H1 (cell line): ENCODE measurements around the gene MUC4. TPM values are rescaled to one million over a fixed set of nuclear protein-coding genes. Genes with fewer than 3 reads are reported as not detected.
A peak's percentile ranks its signal among the peaks of the same experiment; 100 is the strongest.

Source experiments
- CTCF ChIA-PET: fragments of 300-600 bp; sonication (Branson Sonifier 250); formaldehyde crosslinking; loops from one replicate; lab custom pipeline; 2021; ENCODE audit not compliant: partially characterized antibody; lab: Charles Lee
- POLR2A ChIA-PET: fragments of 300-600 bp; sonication (Branson Sonifier 250); formaldehyde crosslinking; loops from one replicate; lab custom pipeline; 2021; ENCODE audit warnings: inconsistent platforms; ENCODE audit not compliant: partially characterized antibody; lab: Charles Lee
- DNase-seq, 2 experiments: peaks; one replicate each; pipeline versions ENCODE4 v3.0.0 to v3.0.0-alpha.2; 2010 to 2022; ENCODE audit warnings: low spot score in 2 of 2, low read depth in 1 of 2, mixed read lengths in 1 of 2
- FAIRE-seq: peaks from 2 replicates; lab custom pipeline; 2011; peaks lifted over from hg19 to GRCh38; lab: Jason Lieb, UNC
- H2AFZ ChIP-seq: 2 replicates; pipeline ENCODE4 v1.8.1; 2012; ENCODE audit warnings: low read length, inconsistent platforms
- H2AK5ac ChIP-seq: 2 replicates; pipeline ENCODE4 v1.6.1; 2013; ENCODE audit warnings: low read depth, low read length
- H2BK120ac ChIP-seq: replicated peaks from 2 replicates; pipeline ENCODE3; 2013; ENCODE audit warnings: low read depth, low read length, inconsistent platforms
- H2BK12ac ChIP-seq: 2 replicates; pipeline ENCODE4 v1.6.1; 2013; ENCODE audit warnings: low read depth, low read length
- H2BK15ac ChIP-seq: 2 replicates; pipeline ENCODE4 v1.6.1; 2013; ENCODE audit warnings: low read length
- H2BK20ac ChIP-seq: 2 replicates; pipeline ENCODE4 v1.6.1; 2013; ENCODE audit warnings: low read length
- H2BK5ac ChIP-seq: 2 replicates; pipeline ENCODE4 v1.6.1; 2013; ENCODE audit warnings: low read depth, low read length
- H3K14ac ChIP-seq: 2 replicates; pipeline ENCODE4 v1.6.1; 2013; ENCODE audit warnings: inconsistent platforms; ENCODE audit not compliant: insufficient read length
- H3K18ac ChIP-seq: 2 replicates; pipeline ENCODE4 v1.6.1; 2013; ENCODE audit warnings: low read length; ENCODE audit errors: extremely low read depth
- H3K23ac ChIP-seq: 2 replicates; pipeline ENCODE4 v1.6.1; 2013; ENCODE audit warnings: inconsistent platforms; ENCODE audit not compliant: insufficient read length
- H3K23me2 ChIP-seq: 2 replicates; pipeline ENCODE4 v1.6.1; 2013; ENCODE audit warnings: low read depth, low read length
- H3K27ac ChIP-seq: 2 replicates; pipeline ENCODE4 v1.6.1; 2011; ENCODE audit warnings: low read depth, low read length, inconsistent platforms
- H3K27me3 ChIP-seq, 4 experiments: replicated peaks in 1 of 4; 1 replicate in 1 of 4; 2 replicates in 3 of 4; pipeline versions ENCODE4 v1.6.1 to v1.8.1; 2011 to 2013; ENCODE audit warnings: low read length in 3 of 4, mild to moderate bottlenecking in 3 of 4, inconsistent platforms in 2 of 4, mixed read lengths in 2 of 4, moderate library complexity in 1 of 4; ENCODE audit not compliant: control insufficient read depth in 3 of 4, insufficient read depth in 3 of 4; ENCODE audit errors: extremely low read depth in 1 of 4
- H3K36me3 ChIP-seq, 4 experiments: 2 replicates each; pipeline versions ENCODE4 v1.6.1 to v1.8.1; 2011 to 2013; ENCODE audit warnings: mild to moderate bottlenecking in 4 of 4, low read length in 3 of 4, moderate library complexity in 2 of 4, control low read depth in 1 of 4, inconsistent platforms in 1 of 4; ENCODE audit not compliant: insufficient read depth in 4 of 4, control insufficient read depth in 2 of 4
- H3K4ac ChIP-seq: replicated peaks from 2 replicates; pipeline ENCODE3; 2013; ENCODE audit warnings: low read length, low read depth, mixed read lengths, inconsistent platforms; ENCODE audit not compliant: insufficient read length
- H3K4me1 ChIP-seq, 4 experiments: replicated peaks in 1 of 4; 1 replicate in 1 of 4; 2 replicates in 3 of 4; pipeline versions ENCODE4 v1.6.1 to v1.8.1; 2011 to 2013; ENCODE audit warnings: low read length in 3 of 4, inconsistent platforms in 2 of 4, mixed read lengths in 1 of 4; ENCODE audit not compliant: insufficient read depth in 4 of 4, control insufficient read depth in 3 of 4
- H3K4me2 ChIP-seq, 2 experiments: 2 replicates each; pipeline versions ENCODE4 v1.6.1 to v1.8.1; 2011 to 2013; ENCODE audit warnings: low read depth in 2 of 2, low read length in 2 of 2, control low read depth in 1 of 2, inconsistent platforms in 1 of 2, mild to moderate bottlenecking in 1 of 2; ENCODE audit not compliant: insufficient read depth in 1 of 2
- H3K4me3 ChIP-seq, 4 experiments: fragments of 200-600, 300-600 bp in 1 of 4; sonication (generic), shearing (Covaris generic), sonication (Bioruptor Twin) in 1 of 4; 2 replicates each; pipeline versions ENCODE4 v1.5.1 to v1.8.1; 2011 to 2016; ENCODE audit warnings: low read length in 4 of 4, low read depth in 3 of 4, control low read depth in 2 of 4, inconsistent platforms in 2 of 4, mild to moderate bottlenecking in 2 of 4, mixed read lengths in 1 of 4, moderate library complexity in 1 of 4; ENCODE audit not compliant: insufficient read depth in 2 of 4; ENCODE audit errors: extremely low read depth in 1 of 4
- H3K56ac ChIP-seq: replicated peaks from 2 replicates; pipeline ENCODE3; 2013; ENCODE audit warnings: low read depth, mild to moderate bottlenecking, mixed read lengths, low read length, inconsistent platforms; ENCODE audit not compliant: insufficient read length
- H3K79me1 ChIP-seq: 2 replicates; pipeline ENCODE4 v1.6.1; 2013; ENCODE audit warnings: low read depth, low read length, control low read depth
- H3K79me2 ChIP-seq, 2 experiments: 2 replicates each; pipeline versions ENCODE4 v1.6.1 to v1.8.1; 2012 to 2013; ENCODE audit warnings: low read length in 2 of 2, mild to moderate bottlenecking in 2 of 2, inconsistent platforms in 1 of 2; ENCODE audit not compliant: insufficient read depth in 2 of 2, control insufficient read depth in 1 of 2
- H3K9ac ChIP-seq, 4 experiments: replicated peaks in 1 of 4; 1 replicate in 1 of 4; 2 replicates in 3 of 4; pipeline versions ENCODE4 v1.6.1 to v1.8.1; 2011 to 2013; ENCODE audit warnings: low read depth in 3 of 4, low read length in 3 of 4, control low read depth in 2 of 4, mild to moderate bottlenecking in 2 of 4, moderate library complexity in 2 of 4, inconsistent platforms in 1 of 4; ENCODE audit errors: extremely low read depth in 1 of 4
- H3K9me3 ChIP-seq, 2 experiments: 2 replicates each; pipeline versions ENCODE4 v1.6.1 to v1.8.1; 2012 to 2013; ENCODE audit warnings: mild to moderate bottlenecking in 2 of 2, moderate library complexity in 2 of 2, control low read depth in 1 of 2, inconsistent platforms in 1 of 2, low read depth in 1 of 2, low read length in 1 of 2, mixed read lengths in 1 of 2; ENCODE audit not compliant: insufficient read depth in 2 of 2
- H4K20me1 ChIP-seq, 2 experiments: replicated peaks in 1 of 2; 2 replicates each; pipeline versions ENCODE3 to v1.8.1; 2011 to 2013; ENCODE audit warnings: inconsistent platforms in 2 of 2, low read length in 2 of 2, mild to moderate bottlenecking in 1 of 2; ENCODE audit not compliant: insufficient read depth in 2 of 2, control insufficient read depth in 1 of 2
- H4K5ac ChIP-seq: 2 replicates; pipeline ENCODE4 v1.6.1; 2013; ENCODE audit warnings: low read length, low read depth, mixed read lengths, inconsistent platforms; ENCODE audit not compliant: insufficient read length
- H4K8ac ChIP-seq: 2 replicates; pipeline ENCODE4 v1.8.0; 2013; ENCODE audit warnings: mild to moderate bottlenecking, moderate library complexity, low read length, inconsistent platforms; ENCODE audit not compliant: insufficient read depth; ENCODE audit errors: extremely low read depth
- H4K91ac ChIP-seq: replicated peaks from 2 replicates; pipeline ENCODE3; 2013; ENCODE audit warnings: low read length, mixed read lengths, inconsistent platforms; ENCODE audit not compliant: insufficient read length
- CHD1 ChIP-seq: IDR thresholded peaks from 2 replicates; pipeline ENCODE4 v1.6.1; 2012; ENCODE audit warnings: low read depth, low read length, improper control_type of control experiment
- SAP30 ChIP-seq: fragments of 300-600 bp; sonication (generic); IDR thresholded peaks from 2 replicates; pipeline ENCODE4 v1.7.1; 2012; ENCODE audit warnings: low read length, moderate library complexity, mild to moderate bottlenecking, inconsistent platforms; ENCODE audit not compliant: insufficient read depth, insufficient replicate concordance
- SRF ChIP-seq: IDR thresholded peaks from 2 replicates; pipeline ENCODE4 v1.6.1; 2011; ENCODE audit warnings: mild to moderate bottlenecking, low read depth, low read length, moderate library complexity
- WGBS, 2 experiments: shearing (Covaris generic) in 1 of 2; methylation state at CpG; one replicate each; pipeline versions ENCODE4 v1.1.6 to v1.1.7; 2013 to 2015; ENCODE audit warnings: low lambda C conversion rate in 2 of 2, mixed read lengths in 2 of 2, inconsistent platforms in 1 of 2, low coverage in 1 of 2, missing lambda C conversion rate in 1 of 2; ENCODE audit not compliant: insufficient replicate concordance in 2 of 2, insufficient coverage in 1 of 2, insufficient read length in 1 of 2; ENCODE audit errors: extremely low coverage in 1 of 2, missing lambda C conversion rate in 1 of 2; 5-methylcytosine and 5-hydroxymethylcytosine counted together
- polyA plus RNA-seq, 7 experiments: library from polyadenylated mRNA; depleted of rRNA in 3 of 7; stranded (reverse) in 5 of 7; unstranded in 2 of 7; fragments of >200 nt in 5 of 7; fragments of 200-250 nt in 2 of 7; gene quantifications; 1 replicate in 5 of 7; 2 replicates in 1 of 7; 4 replicates in 1 of 7; pipeline versions ENCODE4 v1.2.1 to v1.2.3, GENCODE V29; 2011 to 2013; ENCODE audit warnings: missing spikeins in 2 of 7, mixed read lengths in 2 of 7
- total RNA-seq: library from RNA; stranded (reverse); fragmentation: NEBNext Ultra II Directional; extraction: Animal tissue kit (Norgen Biotek cat#: 25700); gene quantifications from 2 replicates; pipeline ENCODE4 v1.2.1, GENCODE V29; 2021

Gene MUC4
- total and polyA plus RNA-seq, 2 of the 8 experiments (the other 6 are each of a cell fraction or from before 2014, with no cell fraction given), result 0.89 to 2.0 TPM

DNA sequence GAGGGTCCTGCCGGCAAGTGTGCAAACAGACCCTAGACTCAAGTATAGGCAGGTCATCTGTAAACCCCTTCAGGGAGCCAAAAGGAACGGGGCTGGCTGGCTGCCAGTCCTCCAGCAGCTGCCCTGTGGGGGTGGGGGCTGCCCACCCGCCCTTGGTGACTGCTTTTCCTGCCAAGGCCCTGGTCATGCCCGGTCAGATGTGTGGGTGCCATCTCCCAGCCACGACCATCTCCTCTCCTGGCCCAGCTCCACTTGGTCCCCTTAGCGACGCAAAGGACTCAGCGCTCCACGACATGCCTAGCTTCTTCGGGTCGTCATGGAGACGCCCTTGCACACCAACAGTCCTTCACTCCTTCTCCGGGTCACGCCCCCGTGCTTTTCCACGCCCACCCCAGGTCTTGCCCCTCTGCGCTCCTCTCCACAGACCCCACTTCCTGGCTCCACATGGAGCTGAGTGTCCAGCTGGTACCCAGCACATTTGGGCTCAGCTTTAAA is 2.4 kb downstream of the MUC4 start:
- Histone ChIP-seq H3K27ac (no peak overlapping the region), H3K14ac (no peak overlapping the region), H3K9ac (no peak overlapping the region), H3K79me2 (no peaks in the 10 kb centered on the region), H2AFZ (no peak overlapping the region), H3K36me3 (no peaks in the 10 kb centered on the region), H3K4me2 (no peak overlapping the region), H2AK5ac (peak overlapping the region; percentile 60; the same call in 1 of the 2 replicates), H3K18ac (peak overlapping the region; percentile 83), H3K9me3 (no peaks in the 10 kb centered on the region), H3K27me3 (no peaks in the 10 kb centered on the region; a peak in 1 of 7 replicates), H2BK120ac (no peak overlapping the region), H3K23ac (no peak overlapping the region), H3K56ac (no peak overlapping the region), H3K4me3 (no peak overlapping the region), H4K91ac (peak overlapping the region; percentile 77), H4K20me1 (no peaks in the 10 kb centered on the region), H2BK5ac (peak overlapping the region; percentile 87; the same call in 1 of the 2 replicates), H4K8ac (no peak overlapping the region), H3K4me1 (peaks cover 9 to 41% (median 22%) of the 10 kb centered on the region in 4 experiments), H3K79me1 (no peaks in the 10 kb centered on the region; the same call in 1 of the 2 replicates), H4K5ac (no peak overlapping the region), H3K23me2 (peaks cover 4% of the 10 kb centered on the region; the same call in 1 of the 2 replicates), H2BK12ac (peak overlapping the region; percentile 98; the same call in 1 of the 2 replicates), H3K4ac (no peak overlapping the region), H2BK20ac (peak overlapping the region; percentile 90), H2BK15ac (peak overlapping the region; percentile 46; the same call in 1 of the 2 replicates)
- WGBS, 2 experiments, result 92% methylated on average over 17 of the region's 17 CpGs; no CpG with 5 or more reads in 1 of the 2 experiments
- no peak for FAIRE-seq
- no peak for DNase-seq
- ChIA-PET POLR2A (interaction anchor here (1.1 to 2.2 kb wide), 4 partner anchors 8 to 17 kb away, joined by 3 to 7 read pairs (median 4); no protein-coding TSS in a partner anchor), CTCF (interaction anchor here (0.6 to 13.5 kb wide), 3 partner anchors 44 to 78 kb away, joined by 3 to 116 read pairs (median 3); no protein-coding TSS in a partner anchor)
- no peak for TF ChIP-seq CHD1
- TF ChIP-seq SAP30, result no peak
- TF ChIP-seq SRF, result no peak
